Stomach (tissue), 4 donors: ENCODE data around the gene ITGA3.

Source experiments
- EP300 ChIP-seq: sonication (generic); formaldehyde crosslinking; IDR thresholded peaks from one replicate; pipeline ENCODE4 v1.6.1; 2017; ENCODE audit warnings: antibody characterized with exemption
- POLR2A ChIP-seq, 4 donors: fragments of 450-650 bp; IDR thresholded peaks; one replicate each; pipeline ENCODE4 v1.6.1; 2016; ENCODE audit warnings: antibody characterized with exemption in 4 of 4, control low read depth in 2 of 4, mild to moderate bottlenecking in 1 of 4, moderate library complexity in 1 of 4
- TF ChIP-seq, protein P1 (sequence below), 7 experiments: fragments of 450-650 bp in 4 of 7; fragments of 200-600 bp in 3 of 7; sonication (generic) in 3 of 7; IDR thresholded peaks; one replicate each; pipeline ENCODE4 v1.5.1; 2016 to 2019; ENCODE audit warnings: antibody characterized with exemption in 7 of 7, control low read depth in 2 of 7, mild to moderate bottlenecking in 1 of 7

DNA sequence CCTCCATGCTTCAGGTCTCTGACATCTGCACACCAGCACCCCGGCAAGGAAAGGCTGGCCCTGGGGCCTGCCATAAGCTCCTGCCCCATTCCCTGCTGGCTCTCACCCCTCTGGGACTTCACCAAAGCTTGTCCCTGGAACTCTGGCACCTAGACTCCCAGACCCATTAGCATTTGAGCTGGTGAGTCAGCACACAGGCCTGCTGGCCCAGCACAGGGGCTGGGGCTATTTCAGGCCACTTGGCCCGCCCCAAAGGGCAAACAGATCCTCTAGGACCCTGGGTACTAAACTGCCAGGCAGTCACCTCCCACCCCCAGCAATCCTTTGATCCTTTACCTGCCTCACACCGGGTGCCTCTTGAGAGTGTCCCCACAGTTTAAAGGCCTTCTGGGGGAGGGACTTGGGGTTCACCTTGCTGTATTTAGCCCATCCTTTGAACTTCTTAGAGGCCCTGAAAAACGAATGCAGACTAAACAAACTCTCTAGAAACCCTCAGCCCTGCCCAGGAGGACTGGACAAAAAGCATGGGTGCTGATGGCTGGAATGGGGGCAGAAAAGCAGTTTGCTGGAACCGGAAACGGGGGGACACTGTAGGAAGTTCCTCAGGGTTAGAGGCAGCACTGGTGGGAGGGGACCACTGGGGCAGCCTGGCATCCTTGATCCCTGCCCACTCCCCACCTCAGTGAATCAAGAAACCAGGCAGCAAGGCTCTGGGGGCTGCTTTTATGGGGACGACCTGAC lies 77.3 kb downstream of the ITGA3 start:
- TF ChIP-seq, protein P1, sequence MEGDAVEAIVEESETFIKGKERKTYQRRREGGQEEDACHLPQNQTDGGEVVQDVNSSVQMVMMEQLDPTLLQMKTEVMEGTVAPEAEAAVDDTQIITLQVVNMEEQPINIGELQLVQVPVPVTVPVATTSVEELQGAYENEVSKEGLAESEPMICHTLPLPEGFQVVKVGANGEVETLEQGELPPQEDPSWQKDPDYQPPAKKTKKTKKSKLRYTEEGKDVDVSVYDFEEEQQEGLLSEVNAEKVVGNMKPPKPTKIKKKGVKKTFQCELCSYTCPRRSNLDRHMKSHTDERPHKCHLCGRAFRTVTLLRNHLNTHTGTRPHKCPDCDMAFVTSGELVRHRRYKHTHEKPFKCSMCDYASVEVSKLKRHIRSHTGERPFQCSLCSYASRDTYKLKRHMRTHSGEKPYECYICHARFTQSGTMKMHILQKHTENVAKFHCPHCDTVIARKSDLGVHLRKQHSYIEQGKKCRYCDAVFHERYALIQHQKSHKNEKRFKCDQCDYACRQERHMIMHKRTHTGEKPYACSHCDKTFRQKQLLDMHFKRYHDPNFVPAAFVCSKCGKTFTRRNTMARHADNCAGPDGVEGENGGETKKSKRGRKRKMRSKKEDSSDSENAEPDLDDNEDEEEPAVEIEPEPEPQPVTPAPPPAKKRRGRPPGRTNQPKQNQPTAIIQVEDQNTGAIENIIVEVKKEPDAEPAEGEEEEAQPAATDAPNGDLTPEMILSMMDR (IDR thresholded peaks at IDR 0.05): no peak
- TF ChIP-seq EP300 (no peak), POLR2A (IDR thresholded peaks at IDR 0.05) (no peak)
